ENCODE measurements around the gene NCOA3. TPM values are rescaled to one million over a fixed set of nuclear protein-coding genes. Genes with fewer than 3 reads are reported as not detected.
"Not testable (repeated sequence)": the region's sequence is repeated elsewhere in the genome, so short reads cannot be mapped to it uniquely, and the experiment has no call there.

The NCOA3 gene
- total RNA-seq, 3 donors from 2014 or later, result 40.6 to 57.1 (median 45.1) TPM

GRCh38 chr20:47455133-47456040 is 46.3 kb upstream of the NCOA3 start:
- H3K4me3 ChIP-seq, result no peak overlapping the region

GRCh38 chr20:47456041-47456537 is 45.6 kb upstream of the NCOA3 start:
- Histone ChIP-seq H3K4me1 (no peaks in the 10 kb centered on the region), H3K36me3 (no peaks in the 10 kb centered on the region), H3K27me3 (no peaks in the 10 kb centered on the region), H3K27ac (peak overlapping the region; percentile 40 to 57), H3K9me3 (no peaks in the 10 kb centered on the region), H3K4me3 (no peak overlapping the region)
- intact Hi-C loops (cut with DNase I; ENCODE audit: low total_unique reads), result loop anchor here (1.0 kb wide), 1 partner anchor 29 kb away; no protein-coding TSS in a partner anchor
- TF ChIP-seq POLR2AphosphoS5 (IDR thresholded peaks at IDR 0.05), result no peak
- TF ChIP-seq POLR2A (IDR thresholded peaks at IDR 0.05), result no peak
- no peak for TF ChIP-seq CTCF (IDR thresholded peaks at IDR 0.05)
- DNase-seq (ENCODE audit: low spot score in 2 of 2), result no peak

More at GRCh38 chr20:47455133-47456040, 46.3 kb upstream of the NCOA3 start:
- Histone ChIP-seq H3K4me1 (no peaks in the 10 kb centered on the region), H3K9me3 (no peaks in the 10 kb centered on the region), H3K27me3 (no peaks in the 10 kb centered on the region), H3K27ac (peak overlapping the region; percentile 40 to 57), H3K36me3 (no peaks in the 10 kb centered on the region)
- intact Hi-C loops (cut with DNase I; ENCODE audit: low total_unique reads), result loop anchor here (1.0 kb wide), 1 partner anchor 28 kb away; no protein-coding TSS in a partner anchor
- DNase-seq (ENCODE audit: low spot score in 2 of 2), result no peak
- TF ChIP-seq POLR2A (IDR thresholded peaks at IDR 0.05), result no peak
- no peak for TF ChIP-seq CTCF (IDR thresholded peaks at IDR 0.05)
- no peak for TF ChIP-seq POLR2AphosphoS5 (IDR thresholded peaks at IDR 0.05)

- intact Hi-C loops (cut with DNase I; ENCODE audit: low total_unique reads), result loop anchor here (1.0 kb wide), 1 partner anchor 30 kb away; no protein-coding TSS in a partner anchor
- Histone ChIP-seq H3K4me1 (no peaks in the 10 kb centered on the region), H3K27ac (no peak overlapping the region), H3K36me3 (no peaks in the 10 kb centered on the region), H3K27me3 (no peaks in the 10 kb centered on the region), H3K4me3 (no peak overlapping the region), H3K9me3 (no peaks in the 10 kb centered on the region)
- TF ChIP-seq POLR2AphosphoS5 (IDR thresholded peaks at IDR 0.05), result no peak
- no peak for DNase-seq (ENCODE audit: low spot score in 2 of 2)
Measured at GRCh38 chr20:47456952-47457724, 44.5 kb upstream of the NCOA3 start.

GRCh38 chr20:47458280-47459050 is 43.2 kb upstream of the NCOA3 start:
- H3K9me3 ChIP-seq; H3K36me3 ChIP-seq; H3K27me3 ChIP-seq; H3K27ac ChIP-seq; H3K4me3 ChIP-seq; DNase-seq (ENCODE audit: low spot score in 2 of 2); intact Hi-C loops (cut with DNase I; ENCODE audit: low total_unique reads); H3K4me1 ChIP-seq: not testable (repeated sequence)

- TF ChIP-seq POLR2AphosphoS5 (IDR thresholded peaks at IDR 0.05), result no peak
- TF ChIP-seq POLR2A (IDR thresholded peaks at IDR 0.05), result no peak
- no peak for TF ChIP-seq CTCF (IDR thresholded peaks at IDR 0.05)
- intact Hi-C loops (cut with DNase I; ENCODE audit: low total_unique reads), result no loop called here
Measured at GRCh38 chr20:47459344-47460073, 42.2 kb upstream of the NCOA3 start.

GRCh38 chr20:47460761-47461112 is 41.0 kb upstream of the NCOA3 start:
- intact Hi-C loops (cut with DNase I; ENCODE audit: low total_unique reads); H3K27ac ChIP-seq; H3K4me1 ChIP-seq; H3K9me3 ChIP-seq; H3K27me3 ChIP-seq; H3K36me3 ChIP-seq; H3K4me3 ChIP-seq; DNase-seq (ENCODE audit: low spot score in 2 of 2): not testable (repeated sequence)

More at GRCh38 chr20:47459344-47460073, 42.2 kb upstream of the NCOA3 start:
- H3K4me3 ChIP-seq, result no peak overlapping the region
- DNase-seq (ENCODE audit: low spot score in 2 of 2), result no peak
- H3K4me1 ChIP-seq, result peaks cover 0 to 5% of the 10 kb centered on the region in 2 donors
- H3K27ac ChIP-seq, result no peak overlapping the region
- H3K9me3 ChIP-seq, result no peaks in the 10 kb centered on the region
- H3K36me3 ChIP-seq, result no peaks in the 10 kb centered on the region
- H3K27me3 ChIP-seq, result no peaks in the 10 kb centered on the region
